ENCODE results near the gene DBT. TPM values are rescaled to one million over a fixed set of nuclear protein-coding genes. Genes with fewer than 3 reads are reported as not detected.
A peak's percentile ranks its signal among the peaks of the same experiment; 100 is the strongest.

Gene DBT
- polyA plus RNA-seq, 1 donor from 2014 or later = 9.0 TPM

DNA sequence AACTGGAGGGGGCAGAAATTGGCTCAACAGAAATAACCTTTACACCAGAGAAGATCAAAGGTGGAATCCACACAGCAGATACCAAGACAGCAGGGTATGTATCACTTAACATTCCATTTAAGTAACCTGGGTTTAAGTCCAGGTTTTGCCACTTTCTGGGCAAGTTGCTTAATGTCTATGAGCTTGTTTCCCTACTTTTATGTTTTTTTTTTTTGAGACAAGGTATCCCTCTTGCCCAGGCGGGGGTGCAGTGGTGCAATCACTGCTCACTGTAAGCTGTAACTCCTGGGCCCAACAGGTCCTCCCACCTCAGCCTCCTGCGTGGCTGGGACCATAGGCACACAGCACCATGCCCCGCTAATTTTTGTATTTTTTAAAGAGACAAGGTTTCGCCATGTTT, 18.6 kb upstream of the DBT start:
- Histone ChIP-seq H3K9ac (ENCODE audit: low read length) (no peak overlapping the region), H3K79me2 (replicated peaks; ENCODE audit: insufficient read depth, low read length) (peaks cover 20% of the 10 kb centered on the region), H3K9me3 (ENCODE audit: low read length) (no peaks in the 10 kb centered on the region), H3K36me3 (ENCODE audit: insufficient read depth, low read length) (peaks cover 2% of the 10 kb centered on the region), H2AFZ (ENCODE audit: low read depth, low read length) (no peak overlapping the region), H3F3A (ENCODE audit: insufficient read depth, low read length, poor library complexity, severe bottlenecking) (no peaks in the 10 kb centered on the region), H3K4me2 (ENCODE audit: low read length) (no peak overlapping the region), H3K9me2 (ENCODE audit: insufficient read depth, low read length) (no peaks in the 10 kb centered on the region), H3K27me3 (ENCODE audit: insufficient read depth, low read depth, low read length) (no peaks in the 10 kb centered on the region), H4K20me1 (ENCODE audit: insufficient read depth) (peaks cover 2% of the 10 kb centered on the region), H3K4me3 (ENCODE audit: low read length) (peak overlapping the region; percentile 84), H3K27ac (ENCODE audit: low read length) (no peak overlapping the region)
- TF ChIP-seq POLR2AphosphoS5 (IDR thresholded peaks at IDR 0.05) = no peak

DNA sequence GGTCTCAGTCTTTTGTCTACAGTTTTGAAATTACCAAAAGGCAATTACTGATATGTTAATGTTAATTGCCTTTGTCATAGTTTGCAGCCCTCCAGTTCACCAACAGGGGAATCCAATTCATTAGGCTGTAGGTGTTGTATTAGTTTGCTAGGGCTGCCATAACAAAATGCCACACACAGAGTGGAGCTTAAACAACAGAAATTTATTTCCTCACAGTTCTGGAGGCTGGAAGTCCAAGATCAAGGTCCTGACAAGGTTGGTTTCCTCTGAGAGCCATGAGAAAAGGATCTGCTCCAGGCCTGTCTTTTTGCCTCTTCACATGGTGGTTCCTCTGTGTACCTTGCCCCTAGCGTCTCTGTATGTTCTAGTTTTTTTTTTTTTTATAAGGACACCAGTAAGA, 17.6 kb upstream of the DBT start:
- H3K36me3 ChIP-seq (ENCODE audit: insufficient read depth, low read length) = no peaks in the 10 kb centered on the region
- H3F3A ChIP-seq (ENCODE audit: insufficient read depth, low read length, poor library complexity, severe bottlenecking) = no peaks in the 10 kb centered on the region
- H3K4me2 ChIP-seq (ENCODE audit: low read length) = peak overlapping the region; percentile 79
- H3K9me2 ChIP-seq (ENCODE audit: insufficient read depth, low read length) = no peaks in the 10 kb centered on the region
- H2AFZ ChIP-seq (ENCODE audit: low read depth, low read length) = no peak overlapping the region
- no peaks in the 10 kb centered on the region for H4K20me1 ChIP-seq (ENCODE audit: insufficient read depth)
- TF ChIP-seq TAF1 (IDR thresholded peaks at IDR 0.05; ENCODE audit: low read depth) (no peak), MXI1 (conservative IDR thresholded peaks at IDR 0.05; ENCODE audit: poor library complexity, severe bottlenecking) (no peak), EP300 (conservative IDR thresholded peaks at IDR 0.05; ENCODE audit: poor library complexity, severe bottlenecking) (no peak), POLR2AphosphoS5 (IDR thresholded peaks at IDR 0.05) (no peak), RAD21 (conservative IDR thresholded peaks at IDR 0.05) (no peak), EZH2 (IDR thresholded peaks at IDR 0.05; ENCODE audit: borderline replicate concordance, insufficient read depth, low read length, poor library complexity, severe bottlenecking) (no peak), SMC3 (conservative IDR thresholded peaks at IDR 0.05; ENCODE audit: poor library complexity) (no peak)
- TF ChIP-seq, protein P1, sequence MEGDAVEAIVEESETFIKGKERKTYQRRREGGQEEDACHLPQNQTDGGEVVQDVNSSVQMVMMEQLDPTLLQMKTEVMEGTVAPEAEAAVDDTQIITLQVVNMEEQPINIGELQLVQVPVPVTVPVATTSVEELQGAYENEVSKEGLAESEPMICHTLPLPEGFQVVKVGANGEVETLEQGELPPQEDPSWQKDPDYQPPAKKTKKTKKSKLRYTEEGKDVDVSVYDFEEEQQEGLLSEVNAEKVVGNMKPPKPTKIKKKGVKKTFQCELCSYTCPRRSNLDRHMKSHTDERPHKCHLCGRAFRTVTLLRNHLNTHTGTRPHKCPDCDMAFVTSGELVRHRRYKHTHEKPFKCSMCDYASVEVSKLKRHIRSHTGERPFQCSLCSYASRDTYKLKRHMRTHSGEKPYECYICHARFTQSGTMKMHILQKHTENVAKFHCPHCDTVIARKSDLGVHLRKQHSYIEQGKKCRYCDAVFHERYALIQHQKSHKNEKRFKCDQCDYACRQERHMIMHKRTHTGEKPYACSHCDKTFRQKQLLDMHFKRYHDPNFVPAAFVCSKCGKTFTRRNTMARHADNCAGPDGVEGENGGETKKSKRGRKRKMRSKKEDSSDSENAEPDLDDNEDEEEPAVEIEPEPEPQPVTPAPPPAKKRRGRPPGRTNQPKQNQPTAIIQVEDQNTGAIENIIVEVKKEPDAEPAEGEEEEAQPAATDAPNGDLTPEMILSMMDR (IDR thresholded peaks at IDR 0.05; ENCODE audit: poor library complexity, severe bottlenecking) = no peak
- TF ChIP-seq, protein P2, sequence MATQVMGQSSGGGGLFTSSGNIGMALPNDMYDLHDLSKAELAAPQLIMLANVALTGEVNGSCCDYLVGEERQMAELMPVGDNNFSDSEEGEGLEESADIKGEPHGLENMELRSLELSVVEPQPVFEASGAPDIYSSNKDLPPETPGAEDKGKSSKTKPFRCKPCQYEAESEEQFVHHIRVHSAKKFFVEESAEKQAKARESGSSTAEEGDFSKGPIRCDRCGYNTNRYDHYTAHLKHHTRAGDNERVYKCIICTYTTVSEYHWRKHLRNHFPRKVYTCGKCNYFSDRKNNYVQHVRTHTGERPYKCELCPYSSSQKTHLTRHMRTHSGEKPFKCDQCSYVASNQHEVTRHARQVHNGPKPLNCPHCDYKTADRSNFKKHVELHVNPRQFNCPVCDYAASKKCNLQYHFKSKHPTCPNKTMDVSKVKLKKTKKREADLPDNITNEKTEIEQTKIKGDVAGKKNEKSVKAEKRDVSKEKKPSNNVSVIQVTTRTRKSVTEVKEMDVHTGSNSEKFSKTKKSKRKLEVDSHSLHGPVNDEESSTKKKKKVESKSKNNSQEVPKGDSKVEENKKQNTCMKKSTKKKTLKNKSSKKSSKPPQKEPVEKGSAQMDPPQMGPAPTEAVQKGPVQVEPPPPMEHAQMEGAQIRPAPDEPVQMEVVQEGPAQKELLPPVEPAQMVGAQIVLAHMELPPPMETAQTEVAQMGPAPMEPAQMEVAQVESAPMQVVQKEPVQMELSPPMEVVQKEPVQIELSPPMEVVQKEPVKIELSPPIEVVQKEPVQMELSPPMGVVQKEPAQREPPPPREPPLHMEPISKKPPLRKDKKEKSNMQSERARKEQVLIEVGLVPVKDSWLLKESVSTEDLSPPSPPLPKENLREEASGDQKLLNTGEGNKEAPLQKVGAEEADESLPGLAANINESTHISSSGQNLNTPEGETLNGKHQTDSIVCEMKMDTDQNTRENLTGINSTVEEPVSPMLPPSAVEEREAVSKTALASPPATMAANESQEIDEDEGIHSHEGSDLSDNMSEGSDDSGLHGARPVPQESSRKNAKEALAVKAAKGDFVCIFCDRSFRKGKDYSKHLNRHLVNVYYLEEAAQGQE (IDR thresholded peaks at IDR 0.05; ENCODE audit: borderline replicate concordance) = no peak
- H3K27me3 ChIP-seq (ENCODE audit: insufficient read depth, low read depth, low read length) = no peaks in the 10 kb centered on the region
- no peaks in the 10 kb centered on the region for H3K9me3 ChIP-seq (ENCODE audit: low read length)
- peak overlapping the region; percentile 84 for H3K4me3 ChIP-seq (ENCODE audit: low read length)
- H3K9ac ChIP-seq (ENCODE audit: low read length) = peak overlapping the region; percentile 84
- H3K79me2 ChIP-seq (replicated peaks; ENCODE audit: insufficient read depth, low read length) = peaks cover 20% of the 10 kb centered on the region
- H3K27ac ChIP-seq (ENCODE audit: low read length) = no peak overlapping the region

DNA sequence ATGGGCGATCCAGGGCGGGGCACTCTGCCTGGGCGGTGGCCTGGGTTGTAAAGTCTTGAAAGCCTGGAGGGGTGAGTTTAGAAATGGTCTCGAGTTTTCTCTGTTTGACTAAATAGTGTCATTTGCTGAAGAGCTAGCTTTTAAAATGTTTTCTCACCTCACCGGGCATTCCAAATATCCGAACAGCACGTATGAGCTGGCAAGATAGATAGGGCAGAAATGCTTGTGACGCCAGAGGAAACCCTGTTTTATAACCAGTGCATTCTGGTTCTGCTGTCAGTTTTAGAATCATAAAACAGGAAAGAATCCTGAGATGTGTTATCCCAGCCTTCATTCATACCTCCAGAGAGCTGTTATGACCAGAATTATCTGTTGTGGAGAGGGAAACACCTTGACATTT, 17.1 kb upstream of the DBT start:
- Histone ChIP-seq H3K79me2 (replicated peaks; ENCODE audit: insufficient read depth, low read length) (peaks cover 20% of the 10 kb centered on the region), H3F3A (ENCODE audit: insufficient read depth, low read length, poor library complexity, severe bottlenecking) (no peaks in the 10 kb centered on the region), H3K27ac (ENCODE audit: low read length) (peak overlapping the region; percentile 82), H3K9me3 (ENCODE audit: low read length) (no peaks in the 10 kb centered on the region), H2AFZ (ENCODE audit: low read depth, low read length) (peak overlapping the region; percentile 78), H3K4me3 (ENCODE audit: low read length) (peak overlapping the region; percentile 84), H3K9me2 (ENCODE audit: insufficient read depth, low read length) (no peaks in the 10 kb centered on the region), H3K27me3 (ENCODE audit: insufficient read depth, low read depth, low read length) (no peaks in the 10 kb centered on the region), H3K9ac (ENCODE audit: low read length) (peak overlapping the region; percentile 84), H3K4me2 (ENCODE audit: low read length) (peak overlapping the region; percentile 79), H3K36me3 (ENCODE audit: insufficient read depth, low read length) (no peaks in the 10 kb centered on the region), H4K20me1 (ENCODE audit: insufficient read depth) (no peaks in the 10 kb centered on the region)
- no peak for TF ChIP-seq RAD21 (conservative IDR thresholded peaks at IDR 0.05)
- TF ChIP-seq TAF1 (IDR thresholded peaks at IDR 0.05; ENCODE audit: low read depth) = no peak
- no peak for TF ChIP-seq SMC3 (conservative IDR thresholded peaks at IDR 0.05; ENCODE audit: poor library complexity)
- TF ChIP-seq MXI1 (conservative IDR thresholded peaks at IDR 0.05; ENCODE audit: poor library complexity, severe bottlenecking) = no peak
- TF ChIP-seq POLR2AphosphoS5 (IDR thresholded peaks at IDR 0.05) = no peak
- TF ChIP-seq, protein P2 (IDR thresholded peaks at IDR 0.05; ENCODE audit: borderline replicate concordance) = no peak
